Measurements from ENCODE around the gene SH3D19.

DNA sequence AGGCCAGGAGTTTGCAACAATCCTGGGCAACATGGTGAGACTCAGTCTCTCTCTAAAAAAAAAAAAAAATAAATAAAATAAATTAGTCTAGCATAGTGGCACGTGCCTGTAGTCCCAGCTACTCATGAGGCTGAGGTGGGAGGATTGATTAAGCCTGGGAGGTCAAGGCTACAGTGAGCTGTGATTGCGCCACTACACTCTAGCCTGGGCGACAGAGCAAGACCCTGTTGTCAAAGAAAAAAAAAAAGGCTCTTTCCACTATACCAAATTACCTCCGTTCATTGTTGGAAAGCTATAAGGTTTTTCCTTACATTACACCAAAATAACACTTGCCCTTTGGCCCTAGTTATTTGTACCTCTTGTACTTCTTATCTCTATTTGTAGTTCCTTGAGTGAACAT lies 58.3 kb downstream of the SH3D19 start:
- TF ChIP-seq, protein P1, sequence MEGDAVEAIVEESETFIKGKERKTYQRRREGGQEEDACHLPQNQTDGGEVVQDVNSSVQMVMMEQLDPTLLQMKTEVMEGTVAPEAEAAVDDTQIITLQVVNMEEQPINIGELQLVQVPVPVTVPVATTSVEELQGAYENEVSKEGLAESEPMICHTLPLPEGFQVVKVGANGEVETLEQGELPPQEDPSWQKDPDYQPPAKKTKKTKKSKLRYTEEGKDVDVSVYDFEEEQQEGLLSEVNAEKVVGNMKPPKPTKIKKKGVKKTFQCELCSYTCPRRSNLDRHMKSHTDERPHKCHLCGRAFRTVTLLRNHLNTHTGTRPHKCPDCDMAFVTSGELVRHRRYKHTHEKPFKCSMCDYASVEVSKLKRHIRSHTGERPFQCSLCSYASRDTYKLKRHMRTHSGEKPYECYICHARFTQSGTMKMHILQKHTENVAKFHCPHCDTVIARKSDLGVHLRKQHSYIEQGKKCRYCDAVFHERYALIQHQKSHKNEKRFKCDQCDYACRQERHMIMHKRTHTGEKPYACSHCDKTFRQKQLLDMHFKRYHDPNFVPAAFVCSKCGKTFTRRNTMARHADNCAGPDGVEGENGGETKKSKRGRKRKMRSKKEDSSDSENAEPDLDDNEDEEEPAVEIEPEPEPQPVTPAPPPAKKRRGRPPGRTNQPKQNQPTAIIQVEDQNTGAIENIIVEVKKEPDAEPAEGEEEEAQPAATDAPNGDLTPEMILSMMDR (IDR thresholded peaks at IDR 0.05), result no peak
- TF ChIP-seq POLR2A (IDR thresholded peaks at IDR 0.05), result no peak
